ENCODE measurements around the gene MARK3. TPM values are rescaled to one million over a fixed set of nuclear protein-coding genes. Genes with fewer than 3 reads are reported as not detected.

The MARK3 gene
- total RNA-seq, 2 donors from 2014 or later, result 87.2 to 147 TPM

DNA sequence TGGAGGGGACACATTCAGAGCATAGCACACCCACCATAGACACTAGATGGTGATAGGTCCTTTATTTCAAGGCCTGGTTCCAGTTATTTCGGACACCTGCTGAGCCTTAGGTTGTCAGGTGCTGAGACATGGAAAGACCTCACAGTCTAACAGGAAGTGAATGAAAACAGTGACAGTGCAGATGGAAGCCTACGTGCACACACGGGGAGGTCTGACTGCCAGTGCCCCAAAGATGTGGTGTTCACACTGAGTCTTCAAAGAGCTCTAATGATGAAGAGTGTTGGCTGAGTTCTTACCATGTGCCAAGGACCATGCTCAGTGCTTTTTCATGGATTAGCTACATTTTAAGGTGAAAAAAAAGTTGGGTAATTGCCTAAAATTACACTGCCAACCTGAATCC lies 90.8 kb downstream of the MARK3 start:
- no peak for TF ChIP-seq POLR2A (IDR thresholded peaks at IDR 0.05)
- TF ChIP-seq, protein P1, sequence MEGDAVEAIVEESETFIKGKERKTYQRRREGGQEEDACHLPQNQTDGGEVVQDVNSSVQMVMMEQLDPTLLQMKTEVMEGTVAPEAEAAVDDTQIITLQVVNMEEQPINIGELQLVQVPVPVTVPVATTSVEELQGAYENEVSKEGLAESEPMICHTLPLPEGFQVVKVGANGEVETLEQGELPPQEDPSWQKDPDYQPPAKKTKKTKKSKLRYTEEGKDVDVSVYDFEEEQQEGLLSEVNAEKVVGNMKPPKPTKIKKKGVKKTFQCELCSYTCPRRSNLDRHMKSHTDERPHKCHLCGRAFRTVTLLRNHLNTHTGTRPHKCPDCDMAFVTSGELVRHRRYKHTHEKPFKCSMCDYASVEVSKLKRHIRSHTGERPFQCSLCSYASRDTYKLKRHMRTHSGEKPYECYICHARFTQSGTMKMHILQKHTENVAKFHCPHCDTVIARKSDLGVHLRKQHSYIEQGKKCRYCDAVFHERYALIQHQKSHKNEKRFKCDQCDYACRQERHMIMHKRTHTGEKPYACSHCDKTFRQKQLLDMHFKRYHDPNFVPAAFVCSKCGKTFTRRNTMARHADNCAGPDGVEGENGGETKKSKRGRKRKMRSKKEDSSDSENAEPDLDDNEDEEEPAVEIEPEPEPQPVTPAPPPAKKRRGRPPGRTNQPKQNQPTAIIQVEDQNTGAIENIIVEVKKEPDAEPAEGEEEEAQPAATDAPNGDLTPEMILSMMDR (IDR thresholded peaks at IDR 0.05), result no peak
- Histone ChIP-seq H3K27me3 (no peaks in the 10 kb centered on the region), H3K4me3 (no peak overlapping the region), H3K4me1 (no peaks in the 10 kb centered on the region), H3K36me3 (replicated peaks in 1 of 2; ENCODE audit: insufficient read depth in 1 of 2, low read depth in 2 of 2) (peaks cover 0 to 17% of the 10 kb centered on the region in 2 donors), H3K27ac (no peak overlapping the region), H3K9me3 (no peaks in the 10 kb centered on the region)
- intact Hi-C loops (cut with DNase I), result no loop called here
- 95 to 100% methylated on average over 3 of the region's 3 CpGs for WGBS, 2 donors
- ATAC-seq, result no peak
- DNase-seq, result no peak

DNA sequence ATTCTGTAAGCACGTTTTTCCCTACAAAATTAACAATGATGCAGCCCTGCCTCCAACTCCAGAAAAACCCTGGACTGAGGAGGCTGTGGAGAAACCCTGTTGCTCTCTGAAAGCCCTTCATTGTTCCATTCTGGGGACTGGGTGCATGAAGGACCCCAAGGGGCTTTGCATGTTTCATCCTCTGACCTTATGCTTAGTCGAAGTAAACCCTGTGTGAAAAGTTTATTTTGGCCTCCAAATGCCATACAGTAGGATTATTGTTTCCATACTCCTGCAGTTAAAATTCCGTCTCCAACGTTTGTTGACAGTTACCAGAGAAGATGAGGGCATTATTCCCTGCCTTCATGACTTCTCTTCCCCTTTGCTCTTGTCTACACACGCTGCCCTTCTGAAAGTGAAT lies 91.4 kb downstream of the MARK3 start:
- ATAC-seq (no peak), DNase-seq (no peak)
- Histone ChIP-seq H3K27me3 (no peaks in the 10 kb centered on the region), H3K9me3 (no peaks in the 10 kb centered on the region), H3K4me3 (no peak overlapping the region), H3K27ac (no peak overlapping the region), H3K4me1 (no peaks in the 10 kb centered on the region), H3K36me3 (replicated peaks in 1 of 2; ENCODE audit: insufficient read depth in 1 of 2, low read depth in 2 of 2) (peaks cover 0 to 19% of the 10 kb centered on the region in 2 donors)
- no peak for TF ChIP-seq POLR2A (IDR thresholded peaks at IDR 0.05)
- TF ChIP-seq, protein P1 (IDR thresholded peaks at IDR 0.05), result no peak
- 80 to 88% methylated on average over 5 of the region's 5 CpGs for WGBS, 2 donors
- intact Hi-C loops (cut with DNase I), result no loop called here

DNA sequence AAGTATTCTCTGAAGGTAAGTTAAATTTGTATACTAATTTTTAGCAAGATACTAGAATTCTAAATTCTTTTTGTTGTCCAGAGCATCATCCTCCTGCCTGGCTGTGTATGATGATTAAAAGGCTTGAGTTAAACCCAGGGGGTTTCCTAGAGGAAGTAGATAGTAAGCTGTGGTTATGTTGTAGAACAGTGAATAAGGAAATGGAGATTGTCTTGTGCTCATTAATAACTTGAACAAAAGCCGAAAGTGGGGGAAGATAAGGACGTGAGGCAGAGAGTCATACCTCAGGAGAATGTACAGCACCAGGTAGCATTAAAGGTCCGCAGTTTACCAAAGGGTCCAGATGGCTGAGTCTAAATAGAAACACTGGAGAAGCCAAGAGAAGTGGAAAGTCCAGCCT lies 95.4 kb downstream of the MARK3 start:
- 68 to 87% methylated on average over 3 of the region's 3 CpGs for WGBS, 2 donors
- ATAC-seq, result no peak
- no peaks in the 10 kb centered on the region for H3K27me3 ChIP-seq
- TF ChIP-seq, protein P1 (IDR thresholded peaks at IDR 0.05), result no peak
- TF ChIP-seq POLR2A (IDR thresholded peaks at IDR 0.05), result no peak
- H3K4me1 ChIP-seq, result peaks cover 4% of the 10 kb centered on the region
- no peak overlapping the region for H3K27ac ChIP-seq
- peaks cover 0 to 16% of the 10 kb centered on the region in 2 donors for H3K36me3 ChIP-seq (replicated peaks in 1 of 2; ENCODE audit: insufficient read depth in 1 of 2, low read depth in 2 of 2)
- intact Hi-C loops (cut with DNase I), result no loop called here
- no peaks in the 10 kb centered on the region for H3K9me3 ChIP-seq
- no peak overlapping the region for H3K4me3 ChIP-seq
- no peak for DNase-seq

DNA sequence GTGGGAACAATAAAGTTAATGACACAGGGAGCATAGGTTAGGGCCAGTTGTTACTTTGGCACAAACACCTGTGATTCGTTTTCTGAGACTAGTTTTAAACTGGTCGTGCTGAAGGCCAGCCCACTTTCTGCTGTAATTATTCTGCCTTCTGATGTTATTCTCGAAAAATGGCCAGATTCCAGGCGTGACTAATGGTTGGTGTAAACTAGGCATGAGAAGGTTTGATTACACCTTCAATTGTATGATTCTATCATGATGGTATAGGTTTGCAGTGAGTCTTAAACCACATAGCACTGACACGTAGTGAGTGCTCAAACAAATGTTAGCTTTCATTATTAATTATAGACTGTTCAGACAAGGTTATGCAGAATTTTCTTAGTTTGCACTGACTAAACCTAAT lies 98.4 kb downstream of the MARK3 start:
- DNase-seq (peak in 3 of 4 donors; percentile 11 to 66 (median 26)), ATAC-seq (no peak)
- Histone ChIP-seq H3K4me3 (no peak overlapping the region), H3K27me3 (no peaks in the 10 kb centered on the region), H3K9me3 (no peaks in the 10 kb centered on the region), H3K36me3 (replicated peaks in 1 of 2; ENCODE audit: insufficient read depth in 1 of 2, low read depth in 2 of 2) (peaks cover 0 to 15% of the 10 kb centered on the region in 2 donors), H3K27ac (peak overlapping the region in 1 of 4 donors; percentile 6), H3K4me1 (peaks cover 4% of the 10 kb centered on the region)
- intact Hi-C loops (cut with DNase I), result no loop called here
- TF ChIP-seq, protein P1 (IDR thresholded peaks at IDR 0.05), result no peak
- no peak for TF ChIP-seq POLR2A (IDR thresholded peaks at IDR 0.05)
- WGBS, 2 donors, result 36 to 48% methylated on average over 5 of the region's 5 CpGs

- Histone ChIP-seq H3K27ac (no peak overlapping the region), H3K27me3 (no peaks in the 10 kb centered on the region), H3K36me3 (replicated peaks in 1 of 2; ENCODE audit: insufficient read depth in 1 of 2, low read depth in 2 of 2) (peaks cover 0 to 14% of the 10 kb centered on the region in 2 donors), H3K4me3 (no peak overlapping the region), H3K4me1 (peaks cover 4% of the 10 kb centered on the region), H3K9me3 (no peaks in the 10 kb centered on the region)
- no peak for ATAC-seq
- TF ChIP-seq, protein P1 (IDR thresholded peaks at IDR 0.05), result no peak
- no peak for TF ChIP-seq POLR2A (IDR thresholded peaks at IDR 0.05)
- intact Hi-C loops (cut with DNase I), result no loop called here
- DNase-seq, result no peak
- WGBS, 2 donors, result 64 to 68% methylated on average over 2 of the region's 2 CpGs
Observed at GRCh38 chr14:103485504-103485903, 100.3 kb downstream of the MARK3 start.
